HG03139 (cell line): Measurements from ENCODE around the gene KIAA2012.

Experiments
- ATAC-seq: cut with Tn5 transposase; IDR thresholded peaks from one replicate; pipeline ENCODE4 v1.9.1; 2021; ENCODE audit not compliant: unreplicated experiment

The KIAA2012 gene

GRCh38 chr2:202042444-202042843, 30.6 kb upstream of the KIAA2012 start:
- ATAC-seq, result no peak

GRCh38 chr2:202043475-202043874, 29.6 kb upstream of the KIAA2012 start:
- no peak for ATAC-seq

GRCh38 chr2:202044777-202045176, 28.3 kb upstream of the KIAA2012 start:
- ATAC-seq, result no peak

- no peak for ATAC-seq
Observed at GRCh38 chr2:202046572-202046971, 26.5 kb upstream of the KIAA2012 start.

- ATAC-seq, result no peak
Observed at GRCh38 chr2:202049092-202049728, 23.8 kb upstream of the KIAA2012 start.

GRCh38 chr2:202049840-202050239, 23.2 kb upstream of the KIAA2012 start:
- ATAC-seq, result no peak

GRCh38 chr2:202050652-202051051, 22.4 kb upstream of the KIAA2012 start:
- no peak for ATAC-seq

- ATAC-seq, result no peak
Observed at GRCh38 chr2:202051499-202052161, 21.4 kb upstream of the KIAA2012 start.

- no peak for ATAC-seq
Observed at GRCh38 chr2:202052235-202052634, 20.8 kb upstream of the KIAA2012 start.

- ATAC-seq, result no peak
Observed at GRCh38 chr2:202054679-202055078, 18.4 kb upstream of the KIAA2012 start.

- no peak for ATAC-seq
Observed at GRCh38 chr2:202056611-202057010, 16.4 kb upstream of the KIAA2012 start.

GRCh38 chr2:202060218-202060617, 12.8 kb upstream of the KIAA2012 start:
- no peak for ATAC-seq

GRCh38 chr2:202061695-202062094, 11.4 kb upstream of the KIAA2012 start:
- ATAC-seq, result no peak

GRCh38 chr2:202064171-202064880, 8.7 kb upstream of the KIAA2012 start:
- ATAC-seq, result no peak

GRCh38 chr2:202064881-202065230, 8.2 kb upstream of the KIAA2012 start:
- ATAC-seq, result no peak

GRCh38 chr2:202065876-202066275, 7.2 kb upstream of the KIAA2012 start:
- ATAC-seq, result no peak

GRCh38 chr2:202066875-202067274, 6.2 kb upstream of the KIAA2012 start:
- no peak for ATAC-seq

- ATAC-seq, result no peak
Observed at GRCh38 chr2:202067589-202067988, 5.5 kb upstream of the KIAA2012 start.

GRCh38 chr2:202069170-202070067, 3.6 kb upstream of the KIAA2012 start:
- ATAC-seq, result no peak

GRCh38 chr2:202071107-202071506, 1.9 kb upstream of the KIAA2012 start:
- ATAC-seq, result no peak

GRCh38 chr2:202072226-202072625, 829 bp upstream of the KIAA2012 start:
- no peak for ATAC-seq
